T-cell (primary cell): Measurements from ENCODE around the gene LTBP2. TPM values are rescaled to one million over a fixed set of nuclear protein-coding genes. Genes with fewer than 3 reads are reported as not detected.

Experiments
- ATAC-seq, 4 experiments: fragments of 200-7000 bp in 3 of 4; fragments of 150-1000 bp in 1 of 4; cut with Tn5 transposase; replicated peaks in 1 of 4; 1 replicate in 3 of 4; 2 replicates in 1 of 4; pipeline ENCODE4 v1.10.0; 2021; ENCODE audit warnings: moderate library complexity in 3 of 4, mild to moderate bottlenecking in 2 of 4, moderate number of reproducible peaks in 1 of 4
- CTCF ChIA-PET, 2 donors: fragments of 300-600 bp; sonication (Branson Sonifier 250); formaldehyde crosslinking; loops; one replicate each; lab custom pipeline; 2022; ENCODE audit warnings: antibody characterized with exemption in 2 of 2; lab: Charles Lee
- POLR2A ChIA-PET, 2 donors: fragments of 300-600 bp; sonication (Branson Sonifier 250); formaldehyde crosslinking; loops; one replicate each; lab custom pipeline; 2022; ENCODE audit warnings: antibody characterized with exemption in 2 of 2; lab: Charles Lee
- DNase-seq, 35 experiments: peaks; one replicate each; pipeline versions ENCODE4 v3.0.0 to v3.0.0-alpha.2; 2013 to 2023
- H3K27ac ChIP-seq: one replicate; pipeline ENCODE4 v1.5.1; 2013; ENCODE audit warnings: low read length
- H3K27me3 ChIP-seq, 2 experiments: replicated peaks in 1 of 2; 1 replicate in 1 of 2; 2 replicates in 1 of 2; pipeline versions ENCODE4 v1.6.1 to v1.7.0; 2013; ENCODE audit warnings: low read length in 1 of 2, mixed read lengths in 1 of 2; ENCODE audit not compliant: control insufficient read depth in 2 of 2, insufficient read depth in 2 of 2; ENCODE audit errors: extremely low read depth in 1 of 2
- H3K36me3 ChIP-seq, 2 donors: 1 replicate in 1 of 2; 2 replicates in 1 of 2; pipeline versions ENCODE4 v1.6.1 to v1.7.0; 2013; ENCODE audit warnings: low read length in 1 of 2; ENCODE audit not compliant: control insufficient read depth in 2 of 2, insufficient read depth in 1 of 2; ENCODE audit errors: extremely low read depth in 1 of 2
- H3K4me1 ChIP-seq, 2 experiments: 1 replicate in 1 of 2; 2 replicates in 1 of 2; pipeline versions ENCODE4 v1.6.1 to v1.7.0; 2013; ENCODE audit warnings: low read length in 2 of 2, mixed read lengths in 1 of 2; ENCODE audit not compliant: insufficient read depth in 2 of 2, control insufficient read depth in 1 of 2; ENCODE audit errors: extremely low read depth in 1 of 2
- H3K4me3 ChIP-seq, 2 donors: 1 replicate in 1 of 2; 2 replicates in 1 of 2; pipeline versions ENCODE4 v1.5.1 to v1.7.0; 2013; ENCODE audit warnings: mild to moderate bottlenecking in 2 of 2, low read length in 1 of 2, moderate library complexity in 1 of 2; ENCODE audit not compliant: control insufficient read depth in 1 of 2; ENCODE audit errors: extremely low read depth in 1 of 2
- H3K9me3 ChIP-seq: 2 replicates; pipeline ENCODE4 v1.7.0; 2013
- H3K27ac Mint-ChIP-seq, 2 donors: one replicate each; pipeline ENCODE4 v1.8.0; 2020 to 2021; ENCODE audit warnings: mild to moderate bottlenecking in 2 of 2, mixed read lengths in 2 of 2
- H3K27me3 Mint-ChIP-seq, 2 donors: one replicate each; pipeline ENCODE4 v1.8.0; 2021 to 2022; ENCODE audit warnings: mixed read lengths in 2 of 2
- H3K36me3 Mint-ChIP-seq: one replicate; pipeline ENCODE4 v1.8.0; 2021; ENCODE audit warnings: mixed read lengths
- H3K4me1 Mint-ChIP-seq, 3 donors: one replicate each; pipeline ENCODE4 v1.8.0; 2020 to 2022; ENCODE audit warnings: mixed read lengths in 3 of 3, mild to moderate bottlenecking in 1 of 3
- H3K4me3 Mint-ChIP-seq, 3 donors: one replicate each; pipeline ENCODE4 v1.8.0; 2020 to 2022; ENCODE audit warnings: mild to moderate bottlenecking in 3 of 3, mixed read lengths in 3 of 3, moderate library complexity in 3 of 3
- H3K9me3 Mint-ChIP-seq, 3 donors: one replicate each; pipeline ENCODE4 v1.8.0; 2020 to 2022; ENCODE audit warnings: mixed read lengths in 3 of 3
- WGBS: methylation state at CpG from one replicate; pipeline ENCODE4 v1.1.5; 2013; ENCODE audit warnings: missing lambda C conversion rate; ENCODE audit not compliant: insufficient coverage; 5-methylcytosine and 5-hydroxymethylcytosine counted together
- total RNA-seq, 35 experiments: library from RNA in 6 of 35; stranded (reverse) in 6 of 35; fragments of 120-200 nt in 1 of 35; gene quantifications; one replicate each; pipeline versions ENCODE4 v1.2.1 to v1.2.4 and lab custom pipeline; 2013 to 2026

Gene LTBP2
- total RNA-seq, 5 donors from 2014 or later (not counting 1 experiment from before 2014, with no cell fraction given): 0.39 to 1.7 (median 1.1) TPM

DNA sequence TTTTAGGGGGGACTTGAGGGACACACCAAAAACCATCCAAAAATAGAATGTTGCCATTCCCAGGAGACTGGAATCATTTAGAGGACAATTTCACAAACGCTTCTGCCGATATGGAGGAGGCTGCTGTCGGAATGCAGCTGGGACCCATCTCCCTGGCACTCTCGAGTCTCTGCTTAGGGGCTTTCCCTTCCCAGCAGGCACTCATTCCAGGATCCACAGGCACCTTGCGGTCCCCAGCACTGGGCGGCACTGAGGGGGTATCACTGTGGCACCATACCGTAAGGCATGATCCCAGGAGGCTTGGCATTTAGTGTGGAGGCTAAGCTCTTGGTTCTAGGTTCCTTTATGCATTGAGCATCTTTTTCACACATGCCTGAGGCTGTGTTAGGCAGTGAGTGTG is 36.6 kb upstream of the LTBP2 start:
- H3K4me3 ChIP-seq: no peak overlapping the region
- peaks cover 0 to 10% of the 10 kb centered on the region in 2 experiments for H3K4me1 ChIP-seq
- ATAC-seq (no peak), DNase-seq (no peak)
- peaks cover 0 to 4% of the 10 kb centered on the region in 2 experiments for H3K27me3 ChIP-seq
- H3K4me1 Mint-ChIP-seq: peaks cover 8 to 12% (median 11%) of the 10 kb centered on the region in 3 donors
- CTCF ChIA-PET: interaction anchor here in 1 of 2 donors (0.6 kb wide), 1 partner anchor 167 kb away, joined by 5 read pairs; no protein-coding TSS in a partner anchor
- H3K36me3 Mint-ChIP-seq: no peaks in the 10 kb centered on the region
- H3K36me3 ChIP-seq: no peaks in the 10 kb centered on the region
- no peak overlapping the region for H3K27ac Mint-ChIP-seq
- POLR2A ChIA-PET: no interaction called here
- no peaks in the 10 kb centered on the region for H3K9me3 ChIP-seq
- 88% methylated on average over 6 of the region's 7 CpGs for WGBS
- no peaks in the 10 kb centered on the region for H3K27me3 Mint-ChIP-seq
- H3K9me3 Mint-ChIP-seq: no peaks in the 10 kb centered on the region
- no peak overlapping the region for H3K4me3 Mint-ChIP-seq
- no peak overlapping the region for H3K27ac ChIP-seq

GRCh38 chr14:74647678-74648461 is 35.8 kb upstream of the LTBP2 start:
- no peaks in the 10 kb centered on the region for H3K36me3 ChIP-seq
- Mint-ChIP-seq H3K4me3 (no peak overlapping the region), H3K4me1 (peaks cover 8 to 12% (median 11%) of the 10 kb centered on the region in 3 donors), H3K9me3 (no peaks in the 10 kb centered on the region), H3K27me3 (no peaks in the 10 kb centered on the region), H3K36me3 (no peaks in the 10 kb centered on the region), H3K27ac (no peak overlapping the region)
- 81% methylated on average over 5 of the region's 7 CpGs for WGBS
- POLR2A ChIA-PET: no interaction called here
- ATAC-seq (no peak), DNase-seq (no peak)
- peaks cover 0 to 10% of the 10 kb centered on the region in 2 experiments for H3K4me1 ChIP-seq
- no peak overlapping the region for H3K4me3 ChIP-seq
- CTCF ChIA-PET: no interaction called here
- H3K27me3 ChIP-seq: peaks cover 0 to 4% of the 10 kb centered on the region in 2 experiments
- H3K9me3 ChIP-seq: no peaks in the 10 kb centered on the region
- H3K27ac ChIP-seq: no peak overlapping the region

GRCh38 chr14:74647061-74647677 is 35.1 kb upstream of the LTBP2 start:
- no peaks in the 10 kb centered on the region for H3K36me3 ChIP-seq
- Mint-ChIP-seq H3K9me3 (no peaks in the 10 kb centered on the region), H3K4me3 (no peak overlapping the region), H3K4me1 (peaks cover 8 to 12% (median 11%) of the 10 kb centered on the region in 3 donors), H3K27me3 (no peaks in the 10 kb centered on the region), H3K36me3 (no peaks in the 10 kb centered on the region), H3K27ac (no peak overlapping the region)
- CTCF ChIA-PET: no interaction called here
- peaks cover 0 to 10% of the 10 kb centered on the region in 2 experiments for H3K4me1 ChIP-seq
- no peak for ATAC-seq
- H3K27me3 ChIP-seq: peaks cover 0 to 4% of the 10 kb centered on the region in 2 experiments
- no peaks in the 10 kb centered on the region for H3K9me3 ChIP-seq
- H3K27ac ChIP-seq: no peak overlapping the region
- POLR2A ChIA-PET: no interaction called here
- DNase-seq: no peak
- WGBS: 92% methylated on average over 10 of the region's 11 CpGs
- no peak overlapping the region for H3K4me3 ChIP-seq

DNA sequence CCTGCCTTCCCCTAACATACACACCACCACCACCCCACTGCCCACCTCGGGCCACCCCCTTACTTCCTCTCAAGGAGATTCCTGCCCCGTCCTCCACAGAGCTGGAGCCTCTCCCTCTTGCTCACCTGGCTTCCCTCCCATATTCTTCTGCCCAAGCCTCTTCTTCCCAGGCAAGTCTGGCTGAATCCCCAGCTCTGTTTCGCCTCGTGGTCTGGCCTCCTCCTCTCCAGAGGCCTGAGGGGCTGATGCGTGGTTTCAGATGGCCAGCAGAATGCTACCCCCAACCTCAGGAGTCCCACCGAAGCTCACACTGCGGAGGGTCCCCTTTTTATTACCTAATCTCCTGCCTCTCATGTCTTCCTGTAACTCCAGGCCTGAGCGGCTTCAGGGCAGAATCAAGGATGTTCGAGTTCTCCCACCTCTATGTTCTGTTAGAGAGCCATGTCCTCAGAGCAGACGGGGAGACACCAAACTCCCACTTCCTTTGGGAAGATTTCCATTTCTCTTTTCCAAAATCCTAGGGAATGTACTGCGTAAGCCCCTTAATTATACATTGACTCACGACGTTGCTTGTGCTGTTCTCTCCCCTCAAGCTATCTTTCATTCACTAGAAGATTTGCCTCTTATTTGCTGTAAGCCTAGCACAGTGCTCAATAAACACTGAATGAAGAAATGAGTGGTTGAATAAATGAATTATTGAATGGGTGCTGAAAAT is 33.9 kb upstream of the LTBP2 start:
- Mint-ChIP-seq H3K36me3 (no peaks in the 10 kb centered on the region), H3K27me3 (no peaks in the 10 kb centered on the region), H3K4me1 (peaks cover 0 to 4% (median 4%) of the 10 kb centered on the region in 3 donors), H3K4me3 (no peak overlapping the region), H3K27ac (no peak overlapping the region), H3K9me3 (no peaks in the 10 kb centered on the region)
- Histone ChIP-seq H3K4me1 (peaks cover 0 to 4% of the 10 kb centered on the region in 2 experiments), H3K9me3 (no peaks in the 10 kb centered on the region), H3K4me3 (no peak overlapping the region), H3K27me3 (peaks cover 0 to 6% of the 10 kb centered on the region in 2 experiments), H3K36me3 (no peaks in the 10 kb centered on the region), H3K27ac (no peak overlapping the region)
- ChIA-PET POLR2A (no interaction called here), CTCF (no interaction called here)
- WGBS: 66% methylated on average over 10 of the region's 13 CpGs
- ATAC-seq (no peak), DNase-seq (no peak)

GRCh38 chr14:74645244-74645643 is 33.2 kb upstream of the LTBP2 start:
- H3K9me3 ChIP-seq: no peaks in the 10 kb centered on the region
- no peaks in the 10 kb centered on the region for H3K36me3 Mint-ChIP-seq
- POLR2A ChIA-PET: no interaction called here
- no peaks in the 10 kb centered on the region for H3K9me3 Mint-ChIP-seq
- H3K36me3 ChIP-seq: no peaks in the 10 kb centered on the region
- ATAC-seq: no peak
- H3K27ac Mint-ChIP-seq: no peak overlapping the region
- DNase-seq: no peak
- H3K4me3 Mint-ChIP-seq: no peak overlapping the region
- no peak overlapping the region for H3K4me3 ChIP-seq
- peaks cover 0 to 9% of the 10 kb centered on the region in 2 experiments for H3K27me3 ChIP-seq
- CTCF ChIA-PET: no interaction called here
- H3K27me3 Mint-ChIP-seq: no peaks in the 10 kb centered on the region
- no peaks in the 10 kb centered on the region for H3K4me1 ChIP-seq
- H3K4me1 Mint-ChIP-seq: no peaks in the 10 kb centered on the region
- no peak overlapping the region for H3K27ac ChIP-seq
- whole genome bisulfite sequencing: 89% methylated on average over 4 of the region's 5 CpGs
